Measurements from ENCODE around the gene NEK7. TPM values are rescaled to one million over a fixed set of nuclear protein-coding genes. Genes with fewer than 3 reads are reported as not detected.

NEK7 gene
- total RNA-seq, 6 donors from 2014 or later: 55.3 to 137 (median 112) TPM

- ATAC-seq (ENCODE audit: low FRiP score in 2 of 2): peak in 1 of 2 donors; percentile 42
- peak in 1 of 2 donors; percentile 26 for DNase-seq
These were observed 3.7 kb upstream of the NEK7 start for GRCh38 chr1:198153103-198153502.

GRCh38 chr1:198153804-198154203 is 3.0 kb upstream of the NEK7 start:
- TF ChIP-seq EP300 (IDR thresholded peaks at IDR 0.05): no peak
- ATAC-seq (ENCODE audit: low FRiP score in 2 of 2) (no peak), DNase-seq (no peak)
- no peaks in the 10 kb centered on the region for H3K36me3 ChIP-seq
- no peaks in the 10 kb centered on the region for H3K27me3 ChIP-seq
- no peaks in the 10 kb centered on the region for H3K9me3 ChIP-seq
- H3K27ac ChIP-seq: no peak overlapping the region
- H3K4me3 ChIP-seq: no peak overlapping the region
- H3K4me1 ChIP-seq: peaks cover 7 to 18% (median 10%) of the 10 kb centered on the region in 4 donors
- 73 to 84% methylated on average over 1 of the region's 1 CpG for WGBS, 2 donors

More at GRCh38 chr1:198153103-198153502, 3.7 kb upstream of the NEK7 start:
- Histone ChIP-seq H3K4me1 (peaks cover 1 to 13% (median 6%) of the 10 kb centered on the region in 4 donors), H3K9me3 (no peaks in the 10 kb centered on the region), H3K27me3 (no peaks in the 10 kb centered on the region), H3K27ac (no peak overlapping the region), H3K4me3 (no peak overlapping the region), H3K36me3 (no peaks in the 10 kb centered on the region)
- no peak for TF ChIP-seq POLR2A (IDR thresholded peaks at IDR 0.05)
- TF ChIP-seq, protein P1, sequence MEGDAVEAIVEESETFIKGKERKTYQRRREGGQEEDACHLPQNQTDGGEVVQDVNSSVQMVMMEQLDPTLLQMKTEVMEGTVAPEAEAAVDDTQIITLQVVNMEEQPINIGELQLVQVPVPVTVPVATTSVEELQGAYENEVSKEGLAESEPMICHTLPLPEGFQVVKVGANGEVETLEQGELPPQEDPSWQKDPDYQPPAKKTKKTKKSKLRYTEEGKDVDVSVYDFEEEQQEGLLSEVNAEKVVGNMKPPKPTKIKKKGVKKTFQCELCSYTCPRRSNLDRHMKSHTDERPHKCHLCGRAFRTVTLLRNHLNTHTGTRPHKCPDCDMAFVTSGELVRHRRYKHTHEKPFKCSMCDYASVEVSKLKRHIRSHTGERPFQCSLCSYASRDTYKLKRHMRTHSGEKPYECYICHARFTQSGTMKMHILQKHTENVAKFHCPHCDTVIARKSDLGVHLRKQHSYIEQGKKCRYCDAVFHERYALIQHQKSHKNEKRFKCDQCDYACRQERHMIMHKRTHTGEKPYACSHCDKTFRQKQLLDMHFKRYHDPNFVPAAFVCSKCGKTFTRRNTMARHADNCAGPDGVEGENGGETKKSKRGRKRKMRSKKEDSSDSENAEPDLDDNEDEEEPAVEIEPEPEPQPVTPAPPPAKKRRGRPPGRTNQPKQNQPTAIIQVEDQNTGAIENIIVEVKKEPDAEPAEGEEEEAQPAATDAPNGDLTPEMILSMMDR (IDR thresholded peaks at IDR 0.05): no peak
- TF ChIP-seq EP300 (IDR thresholded peaks at IDR 0.05): no peak
- TF ChIP-seq POLR2AphosphoS5 (IDR thresholded peaks at IDR 0.05): no peak

DNA sequence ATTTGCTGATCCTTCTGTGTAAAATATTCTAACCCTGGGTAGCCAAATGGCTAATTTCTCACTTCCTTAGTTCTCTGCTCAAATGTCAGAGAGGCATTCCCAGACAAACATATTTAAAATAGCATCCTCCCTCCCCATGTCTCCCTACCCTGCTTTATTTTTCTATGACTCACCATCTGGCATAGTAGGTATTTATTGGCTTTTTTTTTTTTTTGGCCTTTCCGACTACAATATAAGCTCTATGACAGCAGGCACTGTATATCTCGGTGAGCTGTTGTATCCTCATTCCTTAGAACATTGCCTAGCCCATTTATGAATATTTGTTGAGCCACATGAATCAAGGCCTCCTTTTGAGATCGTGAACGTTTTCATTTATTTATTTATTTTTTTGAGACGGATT is 1.5 kb upstream of the NEK7 start:
- WGBS, 2 donors: 89 to 90% methylated on average over 5 of the region's 5 CpGs
- H3K36me3 ChIP-seq: no peaks in the 10 kb centered on the region
- no peak overlapping the region for H3K4me3 ChIP-seq
- H3K27ac ChIP-seq: no peak overlapping the region
- H3K27me3 ChIP-seq: no peaks in the 10 kb centered on the region
- DNase-seq: no peak
- H3K4me1 ChIP-seq: peaks cover 15 to 23% (median 20%) of the 10 kb centered on the region in 4 donors
- no peaks in the 10 kb centered on the region for H3K9me3 ChIP-seq
- no peak for ATAC-seq (ENCODE audit: low FRiP score in 2 of 2)
- TF ChIP-seq POLR2A (IDR thresholded peaks at IDR 0.05) (no peak), POLR2AphosphoS5 (IDR thresholded peaks at IDR 0.05) (no peak), EP300 (IDR thresholded peaks at IDR 0.05) (no peak)
- TF ChIP-seq, protein P1 (IDR thresholded peaks at IDR 0.05): no peak

- Histone ChIP-seq H3K9me3 (no peaks in the 10 kb centered on the region), H3K27ac (peak overlapping the region; percentile 95 to 100 (median 98)), H3K4me3 (peak overlapping the region; percentile 59 to 90 (median 88)), H3K4me1 (peaks cover 22 to 30% (median 26%) of the 10 kb centered on the region in 4 donors), H3K27me3 (no peaks in the 10 kb centered on the region), H3K36me3 (no peaks in the 10 kb centered on the region)
- ATAC-seq (ENCODE audit: low FRiP score in 2 of 2): peak; percentile 60 to 82
- WGBS, 2 donors: 1 to 2% methylated on average over 13 of the region's 13 CpGs
- no peak for TF ChIP-seq POLR2A (IDR thresholded peaks at IDR 0.05)
- TF ChIP-seq POLR2AphosphoS5 (IDR thresholded peaks at IDR 0.05): no peak
- TF ChIP-seq, protein P1 (IDR thresholded peaks at IDR 0.05): peak; percentile 67 to 86 (median 78)
- TF ChIP-seq EP300 (IDR thresholded peaks at IDR 0.05): no peak
- DNase-seq: peak in 1 of 2 donors; percentile 77
These were observed 570 bp upstream of the NEK7 start for GRCh38 chr1:198156111-198156744.

DNA sequence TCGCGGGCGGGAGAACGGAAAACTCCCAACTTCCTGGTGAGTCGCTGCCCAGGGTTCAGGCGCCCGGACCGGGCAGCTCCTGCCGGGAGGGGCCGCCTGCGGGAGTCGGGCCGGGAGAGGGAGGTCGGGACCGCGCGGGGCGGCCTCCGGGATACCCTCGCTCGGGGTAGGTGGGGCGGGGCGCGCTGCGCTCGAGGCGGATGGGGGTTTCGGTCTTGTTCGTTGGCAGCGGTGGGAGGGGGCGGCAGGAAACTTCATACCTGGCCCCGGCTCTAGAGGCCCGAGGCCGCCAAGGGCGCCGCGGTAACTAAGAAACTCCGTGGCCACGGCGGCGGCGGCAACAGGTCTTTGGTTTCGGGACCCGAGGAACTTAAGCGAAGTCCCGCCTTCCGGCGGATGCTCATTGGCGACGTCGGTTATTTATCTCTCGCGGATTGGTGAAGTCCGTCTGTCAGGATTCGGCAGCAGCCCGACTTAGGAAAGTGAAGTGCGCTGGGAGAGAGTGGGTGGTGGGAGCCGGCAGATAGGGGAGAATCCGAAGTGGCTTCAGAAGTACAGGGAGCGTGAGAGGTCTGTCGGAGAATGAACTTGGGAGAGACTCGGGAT is 546 bp downstream of the NEK7 start:
- Histone ChIP-seq H3K27ac (peak overlapping the region; percentile 95 to 100 (median 98)), H3K36me3 (no peaks in the 10 kb centered on the region)
- WGBS, 2 donors: 0% methylated on average over 14 to 57 of the region's 62 CpGs

More for the DNA sequence above, 546 bp downstream of the NEK7 start:
- DNase-seq: peak; percentile 93 to 96
- Histone ChIP-seq H3K4me1 (peaks cover 20 to 35% (median 29%) of the 10 kb centered on the region in 4 donors), H3K9me3 (no peaks in the 10 kb centered on the region), H3K4me3 (peak overlapping the region; percentile 59 to 90 (median 88)), H3K27me3 (no peaks in the 10 kb centered on the region)
- TF ChIP-seq EP300 (IDR thresholded peaks at IDR 0.05) (no peak), POLR2A (IDR thresholded peaks at IDR 0.05) (peak in 2 of 4 donors; percentile 36 to 58), POLR2AphosphoS5 (IDR thresholded peaks at IDR 0.05) (peak; percentile 29 to 90)
- TF ChIP-seq, protein P1 (IDR thresholded peaks at IDR 0.05): peak in 1 of 6 experiments; percentile 5
- ATAC-seq (ENCODE audit: low FRiP score in 2 of 2): peak; percentile 82 to 83

Data from upper lobe of left lung (tissue), 6 donors.